GM21423 (cell line): ENCODE measurements around the gene TCF3.

Experiments used
- ATAC-seq: cut with Tn5 transposase; IDR thresholded peaks from one replicate; pipeline ENCODE4 v1.9.1; 2021; ENCODE audit warnings: mild to moderate bottlenecking, moderate library complexity; ENCODE audit not compliant: unreplicated experiment

TCF3 gene

GRCh38 chr19:1567848-1568227 is 84.6 kb downstream of the TCF3 start:
- ATAC-seq = no peak

DNA sequence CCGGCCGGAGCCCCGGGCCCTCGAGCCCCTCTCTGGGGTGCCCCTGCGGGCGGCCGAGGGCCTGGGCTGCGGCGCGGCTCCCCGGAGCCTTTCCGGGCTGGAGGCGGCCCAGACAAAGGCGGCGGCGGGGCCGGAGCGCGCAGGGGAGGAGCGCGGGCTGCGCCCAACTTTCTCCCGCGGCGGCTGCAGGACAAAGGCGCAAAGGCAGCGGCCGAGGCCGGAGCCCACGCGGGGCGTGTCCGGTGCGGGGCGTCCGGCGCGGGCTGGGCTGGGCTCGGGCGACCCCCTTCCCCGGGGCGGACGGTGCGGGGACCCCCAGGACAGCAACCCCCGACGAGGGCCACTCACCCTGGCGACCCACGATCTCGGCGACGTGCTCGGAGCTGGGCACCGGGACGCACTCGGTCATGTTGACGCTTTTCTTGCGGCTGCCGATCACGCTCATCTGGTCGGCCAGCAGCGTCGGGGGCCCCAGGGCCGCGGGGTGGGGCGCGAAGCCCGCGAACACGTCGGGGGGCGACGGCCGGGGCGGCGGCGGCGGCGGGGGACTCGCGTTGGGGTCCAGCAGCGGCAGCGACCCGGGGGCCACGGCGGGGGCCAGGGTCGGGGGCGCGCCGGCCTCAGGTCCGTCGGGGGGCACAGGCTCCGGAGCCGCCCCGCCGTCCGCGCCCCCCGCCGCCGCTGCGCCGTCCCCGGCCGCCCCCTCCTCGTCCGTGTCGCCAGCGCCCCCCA is 85.1 kb downstream of the TCF3 start:
- no peak for ATAC-seq

DNA sequence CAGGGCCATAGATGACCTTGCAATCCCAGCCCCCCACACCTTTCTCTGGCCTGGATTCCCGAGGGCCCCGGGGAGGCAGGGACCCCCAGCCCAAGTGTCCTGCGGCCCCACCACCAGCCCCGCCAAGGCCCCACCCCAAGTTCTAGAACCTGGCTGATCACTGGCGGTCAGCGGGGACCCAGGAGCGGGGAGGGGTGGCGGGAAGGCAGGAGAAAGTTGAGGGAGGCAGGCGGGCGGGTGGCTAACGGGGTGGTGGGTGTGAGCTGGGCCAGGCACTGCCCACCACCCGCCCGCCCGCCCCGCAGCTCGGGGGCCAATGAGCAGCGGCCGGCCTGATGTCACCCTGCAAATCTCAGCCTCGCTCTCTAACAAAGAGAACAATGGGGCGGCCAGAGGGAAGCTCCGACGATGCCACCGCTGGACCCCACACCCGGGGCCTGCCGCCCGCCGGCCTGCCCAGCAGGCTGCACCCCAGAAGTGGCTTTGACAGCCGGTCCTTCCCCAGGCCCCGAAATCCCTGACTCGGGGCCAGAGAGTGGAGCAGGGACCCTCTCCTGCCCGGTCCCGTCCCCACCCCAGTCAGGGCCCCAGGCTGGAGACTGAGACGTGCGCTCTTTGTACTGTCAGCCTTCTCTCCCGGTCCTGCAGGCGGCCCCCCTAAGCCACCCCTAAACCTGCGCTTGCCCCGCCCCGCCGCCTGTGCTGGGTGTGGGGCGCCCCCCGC is 85.9 kb downstream of the TCF3 start:
- no peak for ATAC-seq

DNA sequence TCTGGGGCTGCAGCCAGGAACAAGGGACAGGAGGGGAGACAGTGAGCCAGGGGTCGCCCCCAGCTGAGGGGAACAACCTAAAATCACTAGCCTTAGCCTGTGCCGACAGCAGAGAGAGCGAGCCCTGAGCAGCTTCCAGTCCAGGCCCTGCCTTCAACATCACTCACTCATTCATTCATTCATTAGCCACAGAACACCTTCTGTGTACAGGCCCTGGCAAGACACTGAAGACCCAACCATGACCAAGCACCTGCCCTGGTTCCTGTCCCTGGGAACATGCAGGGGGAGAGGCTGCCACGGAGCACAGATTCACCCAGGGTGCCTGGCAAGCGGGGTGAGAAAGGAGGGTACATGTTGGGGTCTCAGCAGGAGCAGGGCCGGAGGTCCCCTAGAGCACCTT is 89.2 kb downstream of the TCF3 start:
- ATAC-seq = no peak

GRCh38 chr19:1561236-1561842 is 91.1 kb downstream of the TCF3 start:
- ATAC-seq = no peak

DNA sequence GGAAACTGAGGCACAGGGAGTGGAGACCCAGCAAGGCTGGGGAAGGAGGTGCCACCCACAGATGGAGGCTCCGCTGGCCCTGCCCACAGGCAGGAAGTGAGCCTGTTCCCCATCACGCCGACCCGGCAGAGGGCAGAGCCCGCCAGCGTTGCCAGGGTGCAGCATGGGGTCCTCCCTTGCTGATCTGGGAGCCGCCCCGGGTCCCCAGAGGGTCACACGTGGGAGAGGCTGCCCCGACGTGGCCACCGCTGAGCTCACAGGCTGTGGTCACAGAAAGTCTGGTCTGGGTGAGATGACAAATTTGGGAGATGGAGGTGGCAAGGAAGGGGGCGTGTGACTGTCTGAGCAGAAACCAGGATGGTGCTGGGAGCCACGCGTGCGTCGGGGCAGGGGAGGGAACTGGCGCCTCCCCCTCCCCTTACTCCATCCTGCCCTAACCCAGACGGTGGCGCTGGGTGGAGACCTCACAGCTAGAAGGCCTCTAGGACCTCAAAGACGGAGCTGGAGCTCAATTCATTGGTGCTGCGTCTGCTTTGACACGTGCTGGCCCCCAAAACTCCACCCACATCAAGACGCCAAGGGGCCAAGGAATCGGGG is 92.0 kb downstream of the TCF3 start:
- ATAC-seq = no peak
